MM.1S (cell line): ENCODE data around the gene CALML3.

Experiments used
- DNase-seq: peaks from one replicate; pipeline ENCODE4 v3.0.0-alpha.2; 2015
- H2AFZ ChIP-seq: fragments of 300-600 bp; sonication (generic); 2 replicates; pipeline ENCODE4 v1.6.0; 2016; ENCODE audit warnings: antibody characterized with exemption, low read length
- H3F3A ChIP-seq: fragments of 300-600 bp; sonication (generic); 2 replicates; pipeline ENCODE4 v1.6.1; 2016; ENCODE audit warnings: mild to moderate bottlenecking, antibody characterized with exemption, low read length, moderate library complexity, mixed read lengths; ENCODE audit not compliant: insufficient read depth
- H3K27ac ChIP-seq: fragments of 300-600 bp; sonication (generic); 2 replicates; pipeline ENCODE4 v1.5.1; 2016; ENCODE audit warnings: mild to moderate bottlenecking, low read length
- H3K27me3 ChIP-seq: fragments of 300-600 bp; sonication (generic); replicated peaks from 2 replicates; pipeline ENCODE4 v1.6.0; 2016; ENCODE audit warnings: low read length; ENCODE audit not compliant: insufficient read depth
- H3K36me3 ChIP-seq: fragments of 300-600 bp; sonication (generic); replicated peaks from 2 replicates; pipeline ENCODE4 v1.6.1; 2016; ENCODE audit warnings: mild to moderate bottlenecking, low read length, mixed read lengths; ENCODE audit not compliant: insufficient read depth
- H3K4me1 ChIP-seq: fragments of 300-600 bp; sonication (generic); 2 replicates; pipeline ENCODE4 v1.6.1; 2016; ENCODE audit warnings: low read length, mixed read lengths
- H3K4me2 ChIP-seq: fragments of 300-600 bp; sonication (generic); 2 replicates; pipeline ENCODE4 v1.6.0; 2016; ENCODE audit warnings: low read depth, low read length
- H3K4me3 ChIP-seq: fragments of 300-600 bp; sonication (generic); 2 replicates; pipeline ENCODE4 v1.5.1; 2016; ENCODE audit warnings: low read length, mixed read lengths
- H3K79me2 ChIP-seq: fragments of 300-600 bp; sonication (generic); 2 replicates; pipeline ENCODE4 v1.6.1; 2016; ENCODE audit warnings: mixed run types, low read length, mixed read lengths
- H3K9ac ChIP-seq: fragments of 300-600 bp; sonication (generic); 2 replicates; pipeline ENCODE4 v1.6.1; 2016; ENCODE audit warnings: low read length, mixed read lengths
- H3K9me2 ChIP-seq: fragments of 300-600 bp; sonication (generic); replicated peaks from 2 replicates; pipeline ENCODE4 v1.6.1; 2016; ENCODE audit warnings: mild to moderate bottlenecking, low read length, mixed read lengths; ENCODE audit not compliant: insufficient read depth
- H3K9me3 ChIP-seq: fragments of 300-600 bp; sonication (generic); replicated peaks from 2 replicates; pipeline ENCODE4 v1.6.1; 2016; ENCODE audit warnings: mild to moderate bottlenecking, low read length, mixed read lengths; ENCODE audit not compliant: insufficient read depth
- H4K20me1 ChIP-seq: fragments of 300-600 bp; sonication (generic); 2 replicates; pipeline ENCODE4 v1.6.1; 2016; ENCODE audit warnings: mild to moderate bottlenecking, low read length, moderate library complexity, mixed read lengths; ENCODE audit not compliant: insufficient read depth
- CTCF ChIP-seq: fragments of 300-600 bp; sonication (generic); IDR thresholded peaks from 2 replicates; pipeline ENCODE4 v1.5.1; 2016; ENCODE audit warnings: antibody characterized with exemption, low read length, mixed read lengths
- EZH2 ChIP-seq: fragments of 300-600 bp; sonication (generic); optimal IDR thresholded peaks from 2 replicates; pipeline ENCODE3; 2017; ENCODE audit warnings: low read depth, mild to moderate bottlenecking, antibody characterized with exemption, low read length, mixed read lengths
- EZH2phosphoT487 ChIP-seq: fragments of 300-600 bp; sonication (generic); IDR thresholded peaks from 2 replicates; pipeline ENCODE4 v1.6.1; 2018; ENCODE audit warnings: antibody characterized with exemption, low read length

Gene CALML3

GRCh38 chr10:5492929-5493576 is 31.7 kb upstream of the CALML3 start:
- no peaks in the 10 kb centered on the region for H4K20me1 ChIP-seq
- H3K9me3 ChIP-seq, result no peaks in the 10 kb centered on the region
- no peaks in the 10 kb centered on the region for H3K27me3 ChIP-seq
- no peak overlapping the region for H2AFZ ChIP-seq
- no peaks in the 10 kb centered on the region for H3K36me3 ChIP-seq
- no peaks in the 10 kb centered on the region for H3F3A ChIP-seq
- H3K4me3 ChIP-seq, result no peak overlapping the region
- H3K9me2 ChIP-seq, result no peaks in the 10 kb centered on the region
- H3K79me2 ChIP-seq, result no peaks in the 10 kb centered on the region
- H3K4me1 ChIP-seq, result no peaks in the 10 kb centered on the region
- no peak for DNase-seq
- no peak overlapping the region for H3K4me2 ChIP-seq
- H3K9ac ChIP-seq, result no peak overlapping the region
- no peak overlapping the region for H3K27ac ChIP-seq
- TF ChIP-seq CTCF, result no peak

GRCh38 chr10:5493691-5494090 is 31.1 kb upstream of the CALML3 start:
- H3K9me3 ChIP-seq, result no peaks in the 10 kb centered on the region
- no peaks in the 10 kb centered on the region for H3K4me1 ChIP-seq
- H3K36me3 ChIP-seq, result no peaks in the 10 kb centered on the region
- H3K27ac ChIP-seq, result no peak overlapping the region
- no peak overlapping the region for H2AFZ ChIP-seq
- H3K4me3 ChIP-seq, result no peak overlapping the region
- H4K20me1 ChIP-seq, result no peaks in the 10 kb centered on the region
- no peaks in the 10 kb centered on the region for H3K79me2 ChIP-seq
- H3K9me2 ChIP-seq, result no peaks in the 10 kb centered on the region
- no peak for TF ChIP-seq EZH2phosphoT487
- TF ChIP-seq EZH2, result no peak
- no peak for TF ChIP-seq CTCF
- H3F3A ChIP-seq, result no peaks in the 10 kb centered on the region
- H3K9ac ChIP-seq, result no peak overlapping the region
- DNase-seq, result no peak
- H3K27me3 ChIP-seq, result no peaks in the 10 kb centered on the region
- no peak overlapping the region for H3K4me2 ChIP-seq

GRCh38 chr10:5494611-5495010 is 30.1 kb upstream of the CALML3 start:
- no peaks in the 10 kb centered on the region for H3K36me3 ChIP-seq
- H3K27me3 ChIP-seq, result peaks cover 7% of the 10 kb centered on the region; the same call in 1 of the 2 replicates
- no peaks in the 10 kb centered on the region for H3K9me2 ChIP-seq
- H4K20me1 ChIP-seq, result no peaks in the 10 kb centered on the region
- no peak overlapping the region for H3K4me3 ChIP-seq
- TF ChIP-seq EZH2phosphoT487 (no peak), EZH2 (no peak), CTCF (no peak)
- no peak overlapping the region for H2AFZ ChIP-seq
- no peak for DNase-seq
- no peak overlapping the region for H3K27ac ChIP-seq
- H3K9me3 ChIP-seq, result no peaks in the 10 kb centered on the region
- H3K79me2 ChIP-seq, result no peaks in the 10 kb centered on the region
- H3K4me2 ChIP-seq, result no peak overlapping the region
- no peaks in the 10 kb centered on the region for H3K4me1 ChIP-seq
- no peaks in the 10 kb centered on the region for H3F3A ChIP-seq
- no peak overlapping the region for H3K9ac ChIP-seq
